NK-92 treated with Interleukin-12 subunit alpha and Interleukin-12 subunit beta, amount 100 ng/mL, for 24 hours (cell line): ENCODE data around the gene RELCH.
"Not testable (repeated sequence)": the region's sequence is repeated elsewhere in the genome, so short reads cannot be mapped to it uniquely, and the experiment has no call there.

Experiments
- DNase-seq: peaks from one replicate; lab custom pipeline; 2025; lab: John Stamatoyannopoulos, UW

Gene RELCH

GRCh38 chr18:62186774-62187542 is at the start of gene RELCH, which contains the start of gene PIGN:
TSS of gene RELCH (plus strand) at chr18:62187255. CDS start at chr18:62187506, 251 bp downstream.
TSS of gene PIGN (minus strand) at chr18:62187056. CDS start at chr18:62161353, 25,703 bp downstream.
- peak; percentile 93 for DNase-seq

DNA sequence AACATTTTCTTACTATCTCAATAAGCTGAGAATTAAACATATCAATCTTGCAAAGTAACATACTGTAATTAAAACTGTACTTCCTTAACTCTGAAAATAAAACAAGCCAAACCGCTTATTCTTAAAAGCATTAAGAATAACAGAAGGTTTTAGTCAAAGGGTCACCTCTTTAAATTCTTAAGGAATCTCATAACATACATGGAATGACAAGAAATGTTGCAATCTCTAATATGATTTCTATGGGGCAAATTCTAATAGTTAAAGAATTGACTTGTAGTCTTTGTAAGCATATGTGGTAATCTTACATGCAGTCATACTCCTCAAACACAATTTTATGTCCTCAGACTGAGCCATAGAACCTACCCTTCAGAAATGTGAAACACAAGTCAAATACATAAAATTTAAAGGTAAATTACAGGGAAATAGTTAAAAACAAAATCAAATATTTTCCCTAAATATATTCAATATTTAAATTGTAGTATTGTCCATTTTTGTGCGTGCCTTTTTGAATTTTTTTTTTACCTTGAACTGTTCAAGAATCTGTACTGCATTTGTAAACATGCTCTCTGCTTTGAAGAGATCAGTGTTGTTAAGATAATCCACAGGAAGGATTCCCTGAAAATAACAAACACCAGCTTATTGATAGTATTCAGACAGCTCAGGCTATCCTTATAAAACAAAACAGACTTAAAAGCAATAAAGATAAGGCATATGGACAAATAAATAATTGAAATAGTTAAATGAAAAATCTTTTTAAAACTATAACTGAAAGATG is 48.4 kb upstream of the RELCH start:
- no peak for DNase-seq

GRCh38 chr18:62140259-62140658 is 46.8 kb upstream of the RELCH start:
- DNase-seq = no peak

- DNase-seq = no peak
Measured at GRCh38 chr18:62144338-62144737, 42.7 kb upstream of the RELCH start.

DNA sequence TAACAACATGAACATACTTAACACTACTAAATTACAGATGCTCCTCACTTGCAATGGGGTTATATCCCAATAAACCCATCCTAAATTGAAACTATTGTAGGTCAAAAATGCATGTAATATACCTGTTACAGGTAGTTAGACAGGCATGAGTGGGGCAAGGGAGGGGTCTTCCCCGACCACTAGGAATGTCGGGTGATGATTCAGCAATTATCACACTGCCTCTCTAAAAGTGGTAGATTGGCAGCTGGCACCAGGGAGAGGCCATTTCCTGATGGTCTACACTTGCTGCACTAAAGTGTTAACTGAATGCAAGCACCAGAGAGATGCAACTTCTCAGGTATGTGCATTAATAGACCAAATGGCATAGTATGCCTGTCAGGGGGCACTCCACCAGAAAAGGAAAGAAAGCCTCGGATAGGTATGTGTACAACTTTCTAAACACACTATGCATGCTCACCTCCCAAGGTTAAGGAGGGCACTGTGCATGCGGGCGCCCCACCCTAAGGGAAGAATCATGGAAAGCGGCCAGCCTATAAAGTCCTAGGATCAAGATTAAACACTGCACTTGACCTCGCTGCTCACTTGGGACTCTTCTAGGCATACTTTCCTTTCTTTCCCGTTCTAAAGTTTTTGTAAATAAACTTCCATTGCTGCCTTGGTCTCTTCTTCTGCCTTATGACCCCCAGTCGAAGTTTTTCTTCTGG is 35.8 kb upstream of the RELCH start:
- no peak for DNase-seq

DNA sequence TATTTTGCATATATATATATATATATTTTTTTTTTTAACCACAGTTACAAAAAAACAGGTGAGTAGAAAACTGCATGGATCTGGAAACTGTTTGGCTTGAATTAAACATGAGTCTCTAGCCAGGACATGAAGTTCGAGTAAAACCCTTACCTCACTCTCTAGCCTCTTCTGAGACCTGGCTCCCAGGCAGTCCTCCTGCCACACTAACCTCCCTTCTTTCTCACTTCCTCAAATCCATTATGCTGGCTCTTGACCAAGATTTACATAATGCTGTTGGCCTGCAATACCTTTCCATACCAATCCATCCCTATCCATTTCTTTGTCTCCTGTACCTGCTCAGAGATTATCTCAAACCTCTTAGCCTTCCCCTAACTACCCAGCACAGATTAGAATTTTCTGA is 34.2 kb upstream of the RELCH start:
- no peak for DNase-seq

DNA sequence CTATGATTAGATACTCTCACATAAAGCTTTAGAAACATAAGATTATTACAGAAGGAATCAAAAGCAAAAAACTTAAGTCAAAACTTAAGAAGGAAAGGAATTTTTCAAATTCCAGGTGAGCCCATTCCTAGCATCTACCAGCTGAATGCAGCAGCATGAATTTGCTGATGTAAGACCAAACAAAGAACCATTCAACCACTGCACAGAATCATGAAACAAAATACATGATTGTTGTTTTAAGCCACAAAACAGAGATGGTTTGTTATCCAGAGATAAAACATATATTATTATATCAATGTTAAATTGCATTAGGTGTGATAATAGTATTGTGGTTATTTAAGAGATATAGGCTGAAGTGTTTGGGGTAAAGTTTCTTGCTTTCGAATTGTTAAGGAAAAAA is 29.2 kb upstream of the RELCH start:
- no peak for DNase-seq

- no peak for DNase-seq
Measured at GRCh38 chr18:62164310-62164709, 22.7 kb upstream of the RELCH start.

DNA sequence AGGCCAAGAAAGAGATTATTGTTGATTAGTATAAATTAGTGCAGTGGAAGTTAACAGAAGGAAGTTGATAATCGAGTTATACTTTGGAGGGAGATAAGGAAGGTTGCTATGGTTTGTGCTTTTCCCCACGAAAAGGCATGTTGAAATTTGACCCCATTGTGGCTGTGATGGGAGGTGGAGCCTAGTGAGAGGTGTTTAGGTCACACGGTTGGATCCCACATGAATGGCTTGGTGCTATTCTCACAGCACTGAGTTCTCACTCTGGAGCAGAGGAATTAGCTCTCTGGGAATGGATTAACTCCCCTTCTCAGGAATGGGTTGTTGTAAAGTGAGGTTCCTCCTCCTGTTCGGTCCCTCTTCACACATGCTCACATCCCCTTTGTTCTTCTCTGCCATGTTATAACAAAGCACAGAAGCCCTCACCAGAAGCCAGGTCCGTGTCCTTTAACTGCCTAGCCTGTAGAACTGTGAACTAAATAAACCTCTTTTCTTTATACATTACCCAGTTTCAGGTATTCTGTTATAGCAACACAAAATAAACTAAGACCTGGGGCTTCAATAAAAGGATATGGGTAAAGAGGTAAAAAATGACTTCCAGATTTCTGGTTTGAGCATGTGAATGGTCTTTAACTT is 22.1 kb upstream of the RELCH start:
- no peak for DNase-seq

DNA sequence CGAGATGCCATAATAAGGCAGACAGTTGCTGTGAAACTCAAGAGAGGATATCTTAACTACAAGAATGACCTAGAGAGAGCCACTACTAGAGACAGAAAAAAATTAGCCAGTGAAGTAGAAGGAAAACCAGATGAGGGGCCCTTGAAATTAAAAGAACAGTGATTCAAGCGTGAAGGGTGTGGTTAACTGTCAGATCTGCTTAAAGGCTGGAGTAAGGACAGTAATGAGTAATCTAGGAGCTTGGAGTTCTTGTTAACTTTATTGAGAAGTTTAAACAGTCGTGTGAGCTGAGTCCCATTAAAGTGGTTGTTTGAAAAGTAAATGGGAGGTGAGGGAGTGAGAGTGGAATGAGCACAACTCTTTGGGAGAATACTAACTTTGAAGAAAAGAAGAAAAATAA is 21.5 kb upstream of the RELCH start:
- no peak for DNase-seq

GRCh38 chr18:62166524-62166923 is 20.5 kb upstream of the RELCH start:
- not testable (repeated sequence) for DNase-seq

GRCh38 chr18:62170857-62171256 is 16.2 kb upstream of the RELCH start:
- DNase-seq = no peak

DNA sequence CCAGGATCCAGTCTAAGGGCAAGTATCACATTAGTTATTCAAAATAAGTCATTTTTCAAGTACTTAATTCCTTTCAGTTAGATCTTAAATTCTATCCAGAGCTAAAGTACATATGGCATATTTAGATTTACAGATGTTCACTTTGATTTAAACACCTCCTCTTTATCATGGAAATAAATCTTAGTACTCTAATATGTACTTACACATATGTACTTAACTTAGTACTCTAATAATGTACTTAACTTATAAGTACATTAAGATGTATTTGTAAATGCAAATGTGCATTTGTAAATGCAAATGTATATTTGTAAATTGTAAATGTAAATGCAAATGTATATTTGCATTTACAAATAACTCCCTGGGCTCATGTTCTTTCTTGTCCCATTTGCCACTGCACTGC is 14.8 kb upstream of the RELCH start:
- DNase-seq = no peak

- DNase-seq = no peak
Measured at GRCh38 chr18:62175521-62175920, 11.5 kb upstream of the RELCH start.

DNA sequence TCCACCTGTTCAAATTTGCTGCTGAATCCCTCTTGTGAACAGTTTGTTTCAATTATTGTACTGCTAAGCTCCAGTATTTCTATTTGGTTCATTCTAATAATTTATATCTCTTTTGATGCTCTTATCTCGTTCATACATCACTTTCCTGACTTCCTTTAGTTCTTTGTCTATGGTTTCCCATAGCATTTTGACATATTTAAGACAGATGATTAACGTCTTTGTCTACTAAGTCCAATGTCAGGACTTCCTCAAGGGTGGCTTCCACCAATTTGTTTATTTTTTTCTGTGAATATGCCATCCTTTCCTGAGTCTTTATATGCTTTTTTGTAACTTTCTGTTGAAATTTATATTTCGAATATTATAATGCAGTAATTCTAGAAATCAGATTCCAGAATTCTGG is 9.8 kb upstream of the RELCH start:
- DNase-seq = no peak

DNA sequence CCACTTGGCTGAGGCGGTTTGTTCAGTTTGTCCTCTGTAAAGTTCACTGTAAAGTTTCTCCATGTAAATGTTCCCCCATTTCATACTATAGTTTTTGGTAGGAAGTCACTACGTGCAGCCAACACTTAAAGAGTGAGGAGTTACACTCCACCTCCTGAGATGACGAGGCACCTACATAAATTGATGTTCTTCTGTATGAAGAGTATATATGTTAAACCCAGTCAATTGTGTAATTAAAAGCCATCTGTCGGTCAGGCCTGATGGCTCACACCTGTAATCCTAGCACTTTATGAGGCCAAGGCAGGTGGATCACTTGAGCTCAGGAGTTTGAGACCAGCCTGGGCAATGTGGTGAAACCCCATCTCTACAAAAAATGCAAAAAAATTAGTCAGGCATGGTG is 7.8 kb upstream of the RELCH start:
- no peak for DNase-seq

GRCh38 chr18:62182220-62182619 is 4.8 kb upstream of the RELCH start:
- DNase-seq = no peak

DNA sequence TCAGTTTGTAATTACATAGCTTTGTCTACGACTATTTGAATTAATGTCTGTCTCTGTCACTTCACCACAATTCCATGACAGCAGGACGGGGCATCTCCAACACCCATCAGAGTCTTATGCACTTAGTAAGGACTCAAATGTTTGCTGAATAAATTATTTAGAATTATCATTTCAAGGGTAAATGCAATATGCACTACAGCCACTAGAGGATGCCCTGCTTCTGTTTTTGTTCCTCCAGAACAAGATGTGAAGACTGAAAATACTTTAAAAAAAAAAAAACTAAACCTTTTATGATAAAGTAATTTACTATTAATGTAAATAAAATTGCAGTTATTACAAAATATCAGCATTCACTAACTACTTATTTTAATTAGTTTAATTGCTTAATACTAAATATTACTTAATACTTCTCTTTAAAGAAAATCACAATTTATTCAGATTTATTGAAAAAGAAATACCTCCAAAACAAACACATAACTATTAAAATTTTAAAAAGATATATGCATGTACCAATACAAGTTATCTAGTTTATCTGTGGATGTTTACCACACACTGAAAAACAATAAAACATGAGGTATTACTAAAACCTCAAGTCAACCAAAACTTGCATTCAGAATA is 3.4 kb upstream of the RELCH start:
- DNase-seq = no peak

DNA sequence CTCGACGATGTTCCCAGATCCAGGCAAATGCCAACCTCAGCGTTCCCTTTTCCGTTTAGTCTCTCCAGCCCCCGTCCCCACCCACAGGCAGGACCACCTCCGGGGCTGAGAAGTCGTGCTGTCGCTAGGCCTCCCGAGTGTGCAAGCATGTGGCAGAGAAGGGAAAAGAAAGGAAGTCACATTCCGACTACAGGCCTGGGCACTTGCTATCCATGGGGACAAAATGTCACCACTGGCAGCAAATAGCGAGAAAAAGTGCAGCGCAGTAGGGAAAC is 619 bp upstream of the RELCH start:
- no peak for DNase-seq

- DNase-seq = peak; percentile 9
Measured at GRCh38 chr18:62187543-62188510, 772 bp downstream of the RELCH start.

DNA sequence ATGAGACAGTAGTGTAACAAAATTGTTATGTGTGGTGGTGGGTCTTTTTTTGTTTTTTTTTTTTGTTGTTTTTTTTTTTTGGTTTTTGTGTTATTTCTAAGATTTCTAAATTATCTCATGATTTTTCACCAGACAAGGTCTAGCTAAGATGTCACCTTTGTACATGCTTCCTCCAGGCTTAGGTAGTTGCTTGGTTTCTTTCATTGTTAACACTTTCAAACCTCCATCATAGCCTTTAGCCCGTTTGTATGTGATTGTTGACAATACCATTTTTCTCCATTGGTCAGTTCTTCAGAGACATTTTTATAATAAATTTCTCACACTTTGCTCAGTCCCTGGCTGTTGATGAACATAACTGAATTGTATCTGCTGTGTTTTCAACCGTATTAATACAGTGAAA is 2.2 kb downstream of the RELCH start:
- DNase-seq = no peak
